Tibial nerve (tissue), 3 donors: ENCODE data around the gene ROBO2.

Experiments used
- CTCF ChIP-seq, 5 experiments: fragments of 200-600 bp in 3 of 5; fragments of 450-650 bp in 2 of 5; sonication (generic) in 3 of 5; IDR thresholded peaks; one replicate each; pipeline ENCODE4 v1.5.1; 2016 to 2019; ENCODE audit warnings: antibody characterized with exemption in 5 of 5, mild to moderate bottlenecking in 3 of 5, moderate library complexity in 2 of 5
- POLR2A ChIP-seq, 2 donors: fragments of 450-650 bp; IDR thresholded peaks; one replicate each; pipeline ENCODE4 v1.6.1; 2017; ENCODE audit warnings: antibody characterized with exemption in 2 of 2, mild to moderate bottlenecking in 2 of 2, moderate library complexity in 2 of 2

- TF ChIP-seq CTCF (IDR thresholded peaks at IDR 0.05) (no peak), POLR2A (IDR thresholded peaks at IDR 0.05) (no peak)
Measured at GRCh38 chr3:77338195-77338594, 298.3 kb downstream of the ROBO2 start.
